SH-SY5Y (cell line): Measurements from ENCODE around the gene WDR4.

Experiments used
- GATA2 ChIP-seq: IDR thresholded peaks from 2 replicates; pipeline ENCODE4 v1.6.1; 2011; ENCODE audit warnings: mild to moderate bottlenecking, low read depth, low read length
- GATA3 ChIP-seq: IDR thresholded peaks from 2 replicates; pipeline ENCODE4 v1.6.1; 2011; ENCODE audit warnings: low read depth, mild to moderate bottlenecking, low read length, moderate library complexity

DNA sequence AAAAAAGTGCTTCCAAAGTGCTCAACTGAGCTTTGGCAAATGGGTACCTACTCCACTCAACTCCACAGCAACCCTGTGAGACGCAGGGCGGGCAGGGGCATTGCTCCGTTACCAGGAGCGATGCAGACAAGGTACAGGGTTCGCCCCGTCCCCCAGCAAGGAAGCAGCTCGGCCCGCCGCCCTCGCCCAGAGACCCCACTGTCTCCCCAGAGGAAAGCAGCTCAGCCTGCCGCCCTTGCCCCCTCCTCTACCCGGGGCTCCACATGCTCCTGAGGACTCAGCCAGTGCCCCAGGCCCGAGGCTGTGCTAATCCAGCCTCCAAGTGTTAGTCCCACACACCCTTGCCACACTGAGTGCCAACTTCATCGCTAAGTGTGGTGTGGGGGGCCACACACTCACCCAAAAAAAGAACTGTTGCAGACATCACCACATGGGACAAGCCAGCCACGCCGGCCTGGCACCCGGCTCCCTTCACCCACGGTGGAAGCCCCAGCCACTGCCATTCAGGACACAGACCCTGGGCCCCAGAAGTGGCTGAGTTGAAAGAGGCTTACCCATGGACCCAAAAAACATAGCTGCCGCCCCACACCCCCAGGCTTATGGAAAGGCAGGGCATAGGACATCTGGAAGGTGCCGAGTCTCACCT, 26.3 kb downstream of the WDR4 start:
- TF ChIP-seq GATA2 (no peak), GATA3 (no peak)
